Activated CD4-positive, alpha-beta T cell treated with anti-CD3 and anti-CD28 coated beads for 1 hour (primary cell): Measurements from ENCODE around the gene AOPEP.

Experiments used
- DNase-seq: peaks from one replicate; pipeline ENCODE4 v3.0.0-alpha.2; 2020

Gene AOPEP

GRCh38 chr9:95090023-95090791 lies 363.7 kb downstream of the AOPEP start:
- no peak for DNase-seq

- no peak for DNase-seq
Observed at GRCh38 chr9:95090871-95091577, 364.5 kb downstream of the AOPEP start.

GRCh38 chr9:95091601-95092261 lies 365.2 kb downstream of the AOPEP start:
- no peak for DNase-seq

GRCh38 chr9:95092262-95093072 lies 366.0 kb downstream of the AOPEP start:
- DNase-seq = no peak

GRCh38 chr9:95093586-95093985 lies 367.1 kb downstream of the AOPEP start:
- DNase-seq = no peak

GRCh38 chr9:95094002-95094401 lies 367.5 kb downstream of the AOPEP start:
- no peak for DNase-seq

GRCh38 chr9:95095641-95096355 lies 369.3 kb downstream of the AOPEP start:
- no peak for DNase-seq

- DNase-seq = no peak
Observed at GRCh38 chr9:95096381-95096780, 369.9 kb downstream of the AOPEP start.

GRCh38 chr9:95096807-95097206 lies 370.3 kb downstream of the AOPEP start:
- no peak for DNase-seq

- DNase-seq = no peak
Observed at GRCh38 chr9:95097279-95097678, 370.8 kb downstream of the AOPEP start.

- no peak for DNase-seq
Observed at GRCh38 chr9:95098391-95098921, 372.0 kb downstream of the AOPEP start.

- DNase-seq = no peak
Observed at GRCh38 chr9:95099321-95100070, 373.0 kb downstream of the AOPEP start.

GRCh38 chr9:95100071-95100627 lies 373.6 kb downstream of the AOPEP start:
- DNase-seq = no peak

- DNase-seq = no peak
Observed at GRCh38 chr9:95101326-95101725, 374.8 kb downstream of the AOPEP start.

- DNase-seq = no peak
Observed at GRCh38 chr9:95102001-95102433, 375.5 kb downstream of the AOPEP start.

- no peak for DNase-seq
Observed at GRCh38 chr9:95102572-95102971, 376.1 kb downstream of the AOPEP start.

GRCh38 chr9:95103281-95103771 lies 376.8 kb downstream of the AOPEP start:
- no peak for DNase-seq

- DNase-seq = no peak
Observed at GRCh38 chr9:95103871-95104580, 377.5 kb downstream of the AOPEP start.

GRCh38 chr9:95104581-95104960 lies 378.1 kb downstream of the AOPEP start:
- DNase-seq = no peak

- no peak for DNase-seq
Observed at GRCh38 chr9:95104980-95105379, 378.5 kb downstream of the AOPEP start.
